Right renal cortex interstitium (tissue), 3 donors: ENCODE measurements around the gene KLHL25. TPM values are rescaled to one million over a fixed set of nuclear protein-coding genes. Genes with fewer than 3 reads are reported as not detected.

ENCODE experiments used
- DNase-seq, 3 donors: peaks; one replicate each; pipeline ENCODE4 v3.0.0-alpha.2; 2013; ENCODE audit warnings: low read depth in 3 of 3, low spot score in 2 of 3
- polyA plus RNA-seq, 3 donors: library from polyadenylated mRNA; unstranded; fragments of 120-200 nt; gene quantifications; one replicate each; pipeline ENCODE4 v1.2.1, GENCODE V29; 2013; ENCODE audit not compliant: insufficient read length in 3 of 3

The KLHL25 gene
- polyA plus RNA-seq, 3 donors: 9.2 to 10.9 (median 9.5) TPM

GRCh38 chr15:85722374-85723152 lies 72.2 kb downstream of the KLHL25 start:
- no peak for DNase-seq

GRCh38 chr15:85718981-85719380 lies 75.7 kb downstream of the KLHL25 start:
- DNase-seq: no peak

DNA sequence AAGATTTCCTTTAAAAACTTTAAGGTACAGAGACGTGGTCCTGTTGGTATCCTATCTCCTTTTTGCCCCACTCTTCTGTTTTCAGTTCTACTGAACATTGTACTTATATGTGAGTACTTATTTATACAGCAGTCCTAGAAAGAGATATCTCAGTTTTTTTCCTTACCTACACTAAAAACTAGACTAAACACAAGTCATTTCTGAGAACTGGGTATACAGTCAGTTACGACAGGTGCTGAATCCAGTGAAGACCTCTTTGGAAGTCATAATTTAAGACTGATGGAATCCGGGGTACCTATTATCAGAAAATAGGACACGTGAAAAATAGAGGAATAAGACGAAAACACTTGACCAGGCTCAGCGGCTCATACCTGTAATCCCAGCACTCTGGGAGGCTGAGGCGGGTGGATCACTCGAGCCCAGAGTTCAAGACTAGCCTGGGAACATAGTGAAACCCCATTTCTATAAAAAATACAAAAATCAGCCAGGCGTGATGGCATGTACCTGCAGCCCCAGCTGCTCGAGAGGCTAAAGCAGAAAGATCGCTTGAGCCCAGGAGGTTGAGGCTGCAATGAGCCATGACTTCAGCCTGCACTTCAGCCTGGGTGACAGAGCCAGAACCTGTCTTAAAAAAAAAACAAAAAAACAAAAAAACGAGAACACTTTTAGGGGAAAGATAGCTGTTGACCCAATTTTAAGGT lies 76.3 kb downstream of the KLHL25 start:
- DNase-seq: no peak

DNA sequence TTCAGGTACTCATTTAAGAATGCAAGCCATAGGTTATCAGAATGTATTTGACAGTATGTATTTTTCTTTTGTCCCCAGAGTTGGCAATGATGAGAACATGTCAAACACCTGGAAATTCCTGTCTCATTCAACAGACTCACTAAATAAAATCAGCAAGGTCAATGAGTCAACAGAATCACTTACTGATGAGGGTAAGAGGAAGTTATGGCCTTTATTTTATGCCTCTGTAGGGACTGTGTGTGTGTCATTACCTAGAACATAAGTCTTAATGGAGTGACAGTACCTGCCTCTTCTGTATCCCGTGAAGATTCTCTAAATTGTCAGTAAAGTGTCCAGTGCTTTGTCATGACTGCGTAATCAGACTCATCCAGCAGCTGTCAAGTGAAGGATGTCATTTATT lies 77.5 kb downstream of the KLHL25 start:
- DNase-seq: no peak

DNA sequence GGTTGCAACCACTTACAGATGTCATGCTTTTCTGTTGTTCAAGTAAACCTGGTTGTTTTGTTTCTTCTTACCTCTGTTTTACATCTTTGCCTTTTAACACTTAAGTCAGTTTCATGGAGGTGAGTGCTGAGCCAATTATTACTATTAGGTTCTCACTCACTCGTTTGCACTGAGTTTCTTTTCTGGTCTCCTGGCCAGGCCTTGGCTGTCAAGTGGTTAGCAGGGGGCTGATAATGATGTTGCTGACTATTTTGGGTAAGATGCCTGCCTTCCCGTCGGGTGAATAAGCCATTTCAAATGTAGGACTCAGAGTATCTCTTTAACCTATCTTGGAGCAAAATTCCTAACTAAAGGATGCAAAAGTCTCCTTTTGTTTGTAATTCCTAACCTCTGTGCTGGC lies 78.5 kb downstream of the KLHL25 start:
- no peak for DNase-seq

DNA sequence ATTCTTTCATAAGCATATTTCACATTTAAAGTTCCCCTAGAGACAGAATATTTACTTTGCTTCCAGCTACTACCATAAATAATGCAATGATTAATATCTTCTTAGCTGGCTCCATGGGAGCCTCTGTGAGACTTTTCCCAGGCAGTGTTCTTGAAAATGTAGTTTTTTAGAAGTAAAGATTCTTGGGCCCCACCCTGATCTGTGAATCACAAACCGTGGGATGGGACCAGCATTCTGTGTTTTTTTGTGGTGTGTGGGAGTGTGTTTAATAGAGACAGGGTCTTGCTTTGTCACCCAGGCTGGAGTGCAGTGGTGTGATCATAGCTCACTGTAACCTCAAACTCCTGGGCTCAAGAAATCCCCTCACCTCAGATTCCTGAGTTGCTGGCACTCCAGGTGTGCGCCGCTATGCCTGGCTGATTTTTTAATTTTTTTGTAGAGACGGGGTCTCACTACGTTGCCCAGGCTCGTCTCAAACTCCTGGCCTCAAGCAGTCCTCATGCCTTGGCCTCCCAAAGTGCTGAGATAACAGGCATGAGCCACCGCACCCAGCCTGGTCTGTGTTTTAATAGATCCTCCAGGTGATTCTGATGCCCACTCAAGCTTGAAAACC lies 83.0 kb downstream of the KLHL25 start:
- DNase-seq: no peak

GRCh38 chr15:85710340-85710842 lies 84.3 kb downstream of the KLHL25 start:
- no peak for DNase-seq
